Naive thymus-derived CD8-positive, alpha-beta T cell (primary cell): ENCODE results near the gene FA2H. TPM values are rescaled to one million over a fixed set of nuclear protein-coding genes. Genes with fewer than 3 reads are reported as not detected.
"Not testable (repeated sequence)": the region's sequence is repeated elsewhere in the genome, so short reads cannot be mapped to it uniquely, and the experiment has no call there.

Experiments
- ATAC-seq, 2 donors: fragments of 150-1000 bp; cut with Tn5 transposase in 1 of 2; sonication (Bioruptor Pico), chemical (Tn5 transposase) in 1 of 2; 1 replicate in 1 of 2; 2 replicates in 1 of 2; pipeline ENCODE4 v1.10.0; 2021; ENCODE audit warnings: mild to moderate bottlenecking in 2 of 2, moderate library complexity in 2 of 2
- POLR2A ChIA-PET: fragments of 350-600 bp; sonication (Branson Sonifier 250); formaldehyde crosslinking; loops from one replicate; lab custom pipeline; 2021; ENCODE audit warnings: antibody characterized with exemption; lab: Charles Lee
- DNase-seq, 10 donors: peaks; one replicate each; pipeline versions ENCODE4 v3.0.0 to v3.0.0-alpha.2; 2020 to 2022
- H3K27ac Mint-ChIP-seq, 10 donors: one replicate each; pipeline ENCODE4 v1.8.0; 2020 to 2022; ENCODE audit warnings: mild to moderate bottlenecking in 10 of 10, mixed read lengths in 10 of 10, moderate library complexity in 4 of 10, inconsistent platforms in 1 of 10
- H3K27me3 Mint-ChIP-seq, 5 donors: one replicate each; pipeline ENCODE4 v1.8.0; 2021 to 2022; ENCODE audit warnings: mixed read lengths in 5 of 5
- H3K36me3 Mint-ChIP-seq, 3 donors: one replicate each; pipeline ENCODE4 v1.8.0; 2020 to 2022; ENCODE audit warnings: mixed read lengths in 3 of 3, mild to moderate bottlenecking in 2 of 3, inconsistent platforms in 1 of 3
- H3K4me1 Mint-ChIP-seq, 4 donors: one replicate each; pipeline ENCODE4 v1.8.0; 2021 to 2022; ENCODE audit warnings: mixed read lengths in 4 of 4
- H3K4me3 Mint-ChIP-seq, 10 donors: one replicate each; pipeline ENCODE4 v1.8.0; 2020 to 2022; ENCODE audit warnings: mild to moderate bottlenecking in 10 of 10, mixed read lengths in 10 of 10, moderate library complexity in 6 of 10, inconsistent platforms in 1 of 10
- H3K9me3 Mint-ChIP-seq, 9 donors: one replicate each; pipeline ENCODE4 v1.8.0; 2020 to 2022; ENCODE audit warnings: mixed read lengths in 9 of 9, mild to moderate bottlenecking in 3 of 9, inconsistent platforms in 1 of 9, moderate library complexity in 1 of 9
- polyA plus RNA-seq, 3 donors: library from polyadenylated mRNA; unstranded; fragments of 300-500 nt; fragmentation: Illumina TruSeq; gene quantifications; one replicate each; pipeline ENCODE4 v1.2.3, GENCODE V29; 2021
- total RNA-seq, 8 experiments: library from RNA in 2 of 8; stranded (reverse) in 2 of 8; gene quantifications; one replicate each; pipeline ENCODE4 v1.2.3 and lab custom pipeline; 2021 to 2026

The FA2H gene
- total and polyA plus RNA-seq, 5 experiments from 2014 or later = not detected

DNA sequence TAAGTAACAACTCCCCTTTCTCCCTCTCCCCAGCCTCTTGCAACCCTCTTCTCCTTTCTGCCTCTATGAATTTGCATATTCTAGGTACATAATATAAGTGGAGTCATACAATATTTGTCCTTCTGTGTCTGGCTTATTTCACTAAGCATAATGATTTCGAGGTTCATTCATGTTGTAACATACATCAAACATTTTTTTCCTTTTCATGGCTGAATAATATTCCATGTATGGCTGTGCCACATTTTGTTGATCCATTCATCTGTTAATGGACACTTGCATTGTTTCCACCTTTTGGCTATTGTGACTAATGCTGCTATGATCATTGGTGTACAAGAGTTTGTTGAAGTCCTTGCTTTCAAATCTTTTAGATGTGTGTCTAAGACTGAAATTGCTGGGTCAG, 17.6 kb upstream of the FA2H start:
- DNase-seq (no peak), ATAC-seq (no peak)
- H3K9me3 Mint-ChIP-seq = peaks cover 0 to 11% (median 4%) of the 10 kb centered on the region in 9 donors
- no peak overlapping the region for H3K4me3 Mint-ChIP-seq
- H3K36me3 Mint-ChIP-seq = peaks cover 0 to 4% (median 0%) of the 10 kb centered on the region in 3 donors
- no peak overlapping the region for H3K27ac Mint-ChIP-seq
- no peaks in the 10 kb centered on the region for H3K4me1 Mint-ChIP-seq
- peaks cover 14 to 30% (median 23%) of the 10 kb centered on the region in 5 donors for H3K27me3 Mint-ChIP-seq
- POLR2A ChIA-PET = no interaction called here

DNA sequence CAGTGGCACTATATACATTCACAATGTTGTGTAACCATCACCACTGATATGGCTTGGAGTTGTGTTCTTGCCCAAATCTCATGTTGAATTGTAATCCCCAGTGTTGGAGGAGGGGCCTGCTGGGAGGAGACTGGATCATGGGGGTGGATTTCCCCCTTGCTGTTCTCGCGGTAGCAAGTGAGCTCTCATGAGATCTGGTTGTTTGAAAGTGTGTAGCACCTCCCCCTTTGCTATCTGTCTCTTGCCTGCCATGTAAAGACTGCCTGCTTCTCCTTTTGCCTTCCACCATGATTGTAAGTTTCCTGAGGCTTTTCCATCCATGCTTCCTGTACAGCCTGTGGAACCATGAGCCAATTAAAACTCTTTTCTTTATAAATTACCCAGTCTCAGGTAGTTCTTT, 17.1 kb upstream of the FA2H start:
- Mint-ChIP-seq H3K9me3 (peaks cover 0 to 11% (median 4%) of the 10 kb centered on the region in 9 donors), H3K27me3 (peaks cover 14 to 26% (median 22%) of the 10 kb centered on the region in 5 donors)
- POLR2A ChIA-PET, DNase-seq, H3K36me3 Mint-ChIP-seq, ATAC-seq, H3K4me3 Mint-ChIP-seq, H3K4me1 Mint-ChIP-seq, H3K27ac Mint-ChIP-seq: not testable (repeated sequence)

- Mint-ChIP-seq H3K4me1 (no peaks in the 10 kb centered on the region), H3K9me3 (peaks cover 0 to 11% (median 4%) of the 10 kb centered on the region in 9 donors), H3K4me3 (no peak overlapping the region), H3K27me3 (peaks cover 0 to 13% (median 9%) of the 10 kb centered on the region in 5 donors), H3K27ac (no peak overlapping the region), H3K36me3 (peaks cover 0 to 4% (median 0%) of the 10 kb centered on the region in 3 donors)
- ATAC-seq (no peak), DNase-seq (no peak)
- POLR2A ChIA-PET = no interaction called here
Measured at GRCh38 chr16:74788108-74788507, 13.5 kb upstream of the FA2H start.

- H3K9me3 Mint-ChIP-seq = no peaks in the 10 kb centered on the region
- H3K36me3 Mint-ChIP-seq = no peaks in the 10 kb centered on the region
- H3K27ac Mint-ChIP-seq = no peak overlapping the region
- POLR2A ChIA-PET = no interaction called here
- H3K27me3 Mint-ChIP-seq = peaks cover 0 to 13% (median 8%) of the 10 kb centered on the region in 5 donors
- H3K4me3 Mint-ChIP-seq = no peak overlapping the region
- DNase-seq (no peak), ATAC-seq (no peak)
- H3K4me1 Mint-ChIP-seq = no peaks in the 10 kb centered on the region
Measured at GRCh38 chr16:74785031-74785430, 10.4 kb upstream of the FA2H start.

DNA sequence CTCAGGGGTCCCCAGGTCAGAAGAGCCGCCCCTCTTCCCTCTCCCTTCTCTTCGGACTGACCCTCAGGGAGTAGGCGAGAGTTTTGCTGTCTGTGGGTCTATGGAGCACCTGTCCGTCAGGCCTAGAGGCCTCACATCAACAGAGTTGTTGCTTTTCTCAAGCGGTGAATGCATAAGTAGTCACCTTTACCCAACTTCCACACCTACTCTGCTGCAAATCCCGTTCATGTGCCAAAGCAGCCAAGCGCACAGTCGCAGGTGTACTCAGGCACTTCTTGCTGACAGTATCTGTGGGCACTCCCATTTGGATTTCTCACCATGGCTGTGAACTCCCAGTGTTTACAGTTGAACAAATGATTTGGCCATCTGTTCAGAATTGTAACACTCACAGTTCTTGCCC, 4.0 kb upstream of the FA2H start:
- Mint-ChIP-seq H3K27me3 (peaks cover 17 to 26% (median 22%) of the 10 kb centered on the region in 5 donors), H3K4me3 (no peak overlapping the region), H3K9me3 (no peaks in the 10 kb centered on the region), H3K27ac (no peak overlapping the region), H3K36me3 (peaks cover 0 to 2% (median 0%) of the 10 kb centered on the region in 3 donors), H3K4me1 (peaks cover 10 to 15% (median 11%) of the 10 kb centered on the region in 4 donors)
- DNase-seq (no peak), ATAC-seq (no peak)
- POLR2A ChIA-PET = no interaction called here

DNA sequence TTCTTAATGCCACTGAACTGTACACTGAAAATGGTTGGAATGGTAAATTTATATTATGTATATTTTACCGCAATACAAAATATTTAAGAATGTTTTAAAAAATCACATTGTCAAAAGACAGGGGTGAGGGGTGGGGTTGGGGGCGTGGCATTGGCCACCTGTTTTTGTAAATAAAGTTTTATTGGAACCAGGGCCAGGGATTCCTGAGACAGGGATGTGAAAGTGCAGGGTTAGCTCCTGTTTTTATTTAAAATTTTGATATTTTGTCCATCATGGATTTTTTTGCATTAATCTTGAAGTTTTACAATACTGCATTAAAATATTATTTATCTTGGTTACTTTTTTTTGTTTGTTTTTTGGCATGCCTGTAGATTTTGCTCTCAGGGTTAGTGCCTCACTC, 2.3 kb upstream of the FA2H start:
- H3K36me3 Mint-ChIP-seq = peaks cover 0 to 2% (median 0%) of the 10 kb centered on the region in 3 donors
- ATAC-seq (no peak), DNase-seq (no peak)
- POLR2A ChIA-PET = no interaction called here
- peaks cover 11 to 17% (median 13%) of the 10 kb centered on the region in 4 donors for H3K4me1 Mint-ChIP-seq
- no peak overlapping the region for H3K4me3 Mint-ChIP-seq
- no peaks in the 10 kb centered on the region for H3K9me3 Mint-ChIP-seq
- H3K27me3 Mint-ChIP-seq = peaks cover 25 to 43% (median 33%) of the 10 kb centered on the region in 5 donors
- no peak overlapping the region for H3K27ac Mint-ChIP-seq

- Mint-ChIP-seq H3K9me3 (no peaks in the 10 kb centered on the region), H3K4me1 (peaks cover 11 to 20% (median 15%) of the 10 kb centered on the region in 4 donors), H3K27ac (no peak overlapping the region), H3K4me3 (peak overlapping the region; percentile 18 to 77 (median 58)), H3K36me3 (peaks cover 0 to 2% (median 0%) of the 10 kb centered on the region in 3 donors), H3K27me3 (peaks cover 23 to 51% (median 36%) of the 10 kb centered on the region in 5 donors)
- POLR2A ChIA-PET = interaction anchor here (0.6 kb wide), 1 partner anchor 212 kb away, joined by 3 read pairs; no protein-coding TSS in a partner anchor
- DNase-seq (no peak), ATAC-seq (no peak)
Measured at GRCh38 chr16:74775255-74775654, 635 bp upstream of the FA2H start.

DNA sequence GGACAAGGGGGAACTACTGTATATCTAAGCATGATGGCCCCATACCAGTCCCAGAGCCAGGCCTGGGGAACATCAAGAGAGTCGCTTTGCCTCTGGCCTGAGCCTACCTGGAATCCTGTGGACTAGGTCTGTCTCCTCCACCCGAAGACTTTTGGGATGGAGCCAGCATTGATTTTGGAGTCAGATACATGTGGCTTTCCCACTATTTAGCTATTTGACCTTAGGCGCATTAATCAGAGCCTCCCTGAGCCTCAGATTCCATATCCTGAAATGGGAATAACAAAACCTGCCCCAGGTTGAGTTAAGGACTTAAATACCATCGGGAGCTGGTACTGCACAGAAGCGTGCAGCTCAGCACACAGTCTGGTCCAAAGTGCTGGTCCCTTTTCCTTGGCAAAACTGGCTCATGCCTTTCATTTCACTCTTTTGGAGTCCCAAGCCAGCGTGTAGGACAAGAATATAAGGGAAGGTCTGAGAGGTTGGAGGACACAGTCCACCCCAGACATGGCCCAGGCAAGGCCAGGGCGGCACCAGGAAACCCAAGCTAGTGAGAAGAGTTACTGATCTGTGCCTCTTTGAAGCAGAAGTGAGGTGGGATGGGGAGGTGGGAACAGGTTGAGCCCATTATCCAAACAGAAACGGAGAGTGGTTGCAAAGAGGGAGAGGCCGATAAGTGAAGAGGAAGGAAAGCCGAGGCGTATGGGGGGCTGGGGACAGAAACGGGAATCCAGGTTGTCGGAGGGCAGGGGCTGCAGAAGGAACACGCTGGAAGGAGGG, 986 bp downstream of the FA2H start:
- H3K9me3 Mint-ChIP-seq = no peaks in the 10 kb centered on the region
- peaks cover 11 to 20% (median 15%) of the 10 kb centered on the region in 4 donors for H3K4me1 Mint-ChIP-seq
- H3K27ac Mint-ChIP-seq = peak overlapping the region in 1 of 10 donors; percentile 1
- H3K27me3 Mint-ChIP-seq = peaks cover 23 to 51% (median 33%) of the 10 kb centered on the region in 5 donors
- DNase-seq (no peak), ATAC-seq (no peak)
- H3K4me3 Mint-ChIP-seq = peak overlapping the region; percentile 36 to 87 (median 76)
- H3K36me3 Mint-ChIP-seq = peaks cover 0 to 2% (median 0%) of the 10 kb centered on the region in 3 donors
- POLR2A ChIA-PET = no interaction called here

GRCh38 chr16:74771656-74772315, 2.8 kb downstream of the FA2H start:
- H3K4me3 Mint-ChIP-seq = no peak overlapping the region
- H3K9me3 Mint-ChIP-seq = no peaks in the 10 kb centered on the region
- POLR2A ChIA-PET = no interaction called here
- peaks cover 11 to 20% (median 15%) of the 10 kb centered on the region in 4 donors for H3K4me1 Mint-ChIP-seq
- H3K27ac Mint-ChIP-seq = peak overlapping the region in 1 of 10 donors; percentile 71
- peaks cover 0 to 2% (median 0%) of the 10 kb centered on the region in 3 donors for H3K36me3 Mint-ChIP-seq
- DNase-seq (no peak), ATAC-seq (no peak)
- H3K27me3 Mint-ChIP-seq = peaks cover 22 to 65% (median 45%) of the 10 kb centered on the region in 5 donors

DNA sequence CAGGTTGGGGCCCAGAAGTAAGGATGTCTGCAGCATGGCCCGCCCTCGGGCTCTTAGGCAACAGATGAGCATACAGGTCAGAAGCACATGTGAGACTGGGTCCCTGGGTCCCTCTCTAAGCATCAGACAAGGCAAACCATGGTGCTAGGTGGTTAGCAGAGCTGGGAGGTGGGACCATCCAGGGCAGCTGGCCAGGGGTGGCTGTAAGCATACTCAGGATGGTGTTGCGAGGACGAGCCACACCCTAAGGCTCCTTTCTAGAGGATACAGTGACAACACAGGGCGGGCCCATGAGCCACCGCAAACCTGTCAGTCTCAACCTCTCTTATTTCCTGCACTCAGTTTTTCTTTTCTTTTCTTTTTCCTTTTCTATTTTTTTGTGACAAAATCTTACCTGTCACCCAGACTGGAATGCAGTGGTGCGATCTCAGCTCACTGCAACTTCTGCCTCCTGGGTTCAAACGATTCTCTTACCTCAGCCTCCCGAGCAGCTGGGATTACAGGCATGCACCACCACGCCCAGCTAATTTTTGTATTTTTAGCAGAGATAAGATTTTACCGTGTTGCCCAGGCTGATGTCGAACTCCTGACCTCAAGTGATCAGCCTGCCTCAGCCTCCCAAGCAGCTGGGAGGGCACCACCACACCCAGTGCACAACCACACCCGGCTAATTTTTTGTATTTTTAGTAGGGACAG, 3.6 kb downstream of the FA2H start:
- Mint-ChIP-seq H3K9me3 (no peaks in the 10 kb centered on the region), H3K4me3 (no peak overlapping the region), H3K36me3 (peaks cover 0 to 2% (median 0%) of the 10 kb centered on the region in 3 donors), H3K4me1 (peaks cover 11 to 20% (median 15%) of the 10 kb centered on the region in 4 donors), H3K27me3 (peaks cover 19 to 65% (median 38%) of the 10 kb centered on the region in 5 donors), H3K27ac (no peak overlapping the region)
- no peak for DNase-seq
- POLR2A ChIA-PET = interaction anchor here (0.6 kb wide), 1 partner anchor 429 kb away, joined by 4 read pairs; no protein-coding TSS in a partner anchor
- no peak for ATAC-seq

- H3K27ac Mint-ChIP-seq = no peak overlapping the region
- H3K27me3 Mint-ChIP-seq = peaks cover 16 to 60% (median 31%) of the 10 kb centered on the region in 5 donors
- DNase-seq (no peak), ATAC-seq (no peak)
- H3K4me1 Mint-ChIP-seq = peaks cover 5 to 15% (median 9%) of the 10 kb centered on the region in 4 donors
- no peak overlapping the region for H3K4me3 Mint-ChIP-seq
- H3K36me3 Mint-ChIP-seq = no peaks in the 10 kb centered on the region
- POLR2A ChIA-PET = interaction anchor here (0.6 kb wide), 1 partner anchor 411 kb away, joined by 5 read pairs; no protein-coding TSS in a partner anchor
- H3K9me3 Mint-ChIP-seq = no peaks in the 10 kb centered on the region
Measured at GRCh38 chr16:74769586-74770190, 4.9 kb downstream of the FA2H start.

- POLR2A ChIA-PET = no interaction called here
- no peak overlapping the region for H3K27ac Mint-ChIP-seq
- DNase-seq (no peak), ATAC-seq (no peak)
- H3K36me3 Mint-ChIP-seq = no peaks in the 10 kb centered on the region
- H3K4me1 Mint-ChIP-seq = peaks cover 0 to 8% (median 1%) of the 10 kb centered on the region in 4 donors
- no peak overlapping the region for H3K4me3 Mint-ChIP-seq
- H3K9me3 Mint-ChIP-seq = no peaks in the 10 kb centered on the region
- peaks cover 11 to 57% (median 28%) of the 10 kb centered on the region in 5 donors for H3K27me3 Mint-ChIP-seq
Measured at GRCh38 chr16:74768239-74768638, 6.4 kb downstream of the FA2H start.
